GM11168 (cell line): ENCODE data around the gene DOK3.

Source experiments
- in situ Hi-C: fragments of 300-500 bp; cut with MboI; formaldehyde crosslinking; loops from one replicate; pipeline ENCODE4 v1.12.0; 2022; ENCODE audit warnings: low sequenced_read_pairs; ENCODE audit not compliant: unreplicated experiment

Gene DOK3, protein sequence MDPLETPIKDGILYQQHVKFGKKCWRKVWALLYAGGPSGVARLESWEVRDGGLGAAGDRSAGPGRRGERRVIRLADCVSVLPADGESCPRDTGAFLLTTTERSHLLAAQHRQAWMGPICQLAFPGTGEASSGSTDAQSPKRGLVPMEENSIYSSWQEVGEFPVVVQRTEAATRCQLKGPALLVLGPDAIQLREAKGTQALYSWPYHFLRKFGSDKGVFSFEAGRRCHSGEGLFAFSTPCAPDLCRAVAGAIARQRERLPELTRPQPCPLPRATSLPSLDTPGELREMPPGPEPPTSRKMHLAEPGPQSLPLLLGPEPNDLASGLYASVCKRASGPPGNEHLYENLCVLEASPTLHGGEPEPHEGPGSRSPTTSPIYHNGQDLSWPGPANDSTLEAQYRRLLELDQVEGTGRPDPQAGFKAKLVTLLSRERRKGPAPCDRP

DNA sequence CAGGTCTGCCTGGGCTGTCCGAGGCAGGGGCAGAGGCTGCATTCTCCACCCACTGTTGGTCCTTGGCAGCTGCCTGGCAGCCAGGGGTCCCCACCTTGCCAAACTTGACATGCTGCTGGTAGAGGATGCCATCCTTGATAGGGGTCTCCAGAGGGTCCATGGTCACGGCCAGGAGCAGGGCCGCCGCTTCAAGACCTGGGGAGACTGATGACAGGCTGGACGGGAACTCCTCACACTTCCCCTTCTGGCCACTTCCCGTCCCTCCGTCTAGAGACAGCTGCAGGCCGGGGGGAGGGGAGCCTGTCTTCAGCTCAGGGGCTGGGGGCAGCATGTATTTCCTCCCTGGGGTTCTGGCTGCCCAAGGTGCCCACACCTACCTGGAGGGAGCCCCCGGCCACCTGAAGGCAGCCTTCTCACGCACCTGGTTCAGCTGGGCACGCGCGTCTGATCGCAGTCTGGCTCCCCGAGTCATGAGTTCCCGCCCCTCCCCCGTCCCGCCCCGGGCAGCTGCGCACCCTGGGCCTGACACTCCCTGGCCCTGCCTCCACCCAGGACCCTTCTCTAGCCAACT is at the start of gene DOK3:
DOK3 (minus strand) TSS at position 446 of the 571 bp plus-strand sequence; CDS start at position 160, 286 bp downstream.
- in situ Hi-C loops, result no loop called here

DNA sequence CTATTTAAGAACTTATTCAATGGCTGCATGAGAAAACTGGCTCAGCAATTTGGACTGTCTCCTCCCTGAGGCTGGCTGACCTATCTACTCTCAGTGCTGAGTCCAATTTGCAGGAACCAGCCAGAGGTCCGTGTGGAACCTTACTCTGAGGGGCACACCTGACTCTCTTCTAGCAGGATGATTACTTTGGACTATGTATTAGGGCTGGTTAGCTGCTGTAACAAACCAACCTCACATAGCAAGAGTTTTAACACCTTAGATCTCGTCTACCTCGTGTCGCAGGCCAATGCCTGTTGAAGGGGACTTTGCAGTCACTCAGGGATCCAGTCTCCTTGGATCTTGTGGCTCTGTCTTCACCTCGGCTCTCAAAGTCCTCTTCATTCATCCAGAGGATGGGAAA is 48.2 kb upstream of the DOK3 start:
- in situ Hi-C loops, result no loop called here

DNA sequence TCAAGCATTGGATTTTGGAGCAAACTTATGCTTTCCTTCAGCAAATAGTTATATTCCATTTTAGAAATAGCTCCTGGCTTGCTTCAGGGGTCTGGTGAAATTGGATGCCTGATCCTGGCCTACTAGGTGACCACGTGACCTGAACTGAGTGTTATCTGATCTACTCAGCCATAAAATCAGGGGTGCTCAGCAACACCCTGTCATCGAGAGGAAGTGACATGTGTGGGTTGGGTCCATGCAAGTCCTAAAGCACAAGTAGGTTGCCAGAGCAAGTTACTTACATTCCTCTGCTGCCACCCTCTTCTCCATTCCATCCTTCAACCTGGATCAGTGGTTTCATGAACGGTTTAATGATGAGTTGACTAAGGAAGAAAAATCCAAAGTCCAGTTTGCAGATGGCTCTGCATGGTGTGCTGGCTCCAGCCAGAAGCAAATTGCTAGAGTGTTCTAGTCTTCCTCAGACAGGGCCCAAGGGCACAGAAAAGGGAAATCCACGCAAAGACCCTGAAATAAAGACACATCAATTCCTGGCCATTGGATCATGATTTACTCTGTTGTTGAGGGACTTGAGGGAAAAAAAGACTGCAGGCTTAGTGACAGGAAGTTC is 47.5 kb upstream of the DOK3 start:
- in situ Hi-C loops, result no loop called here

DNA sequence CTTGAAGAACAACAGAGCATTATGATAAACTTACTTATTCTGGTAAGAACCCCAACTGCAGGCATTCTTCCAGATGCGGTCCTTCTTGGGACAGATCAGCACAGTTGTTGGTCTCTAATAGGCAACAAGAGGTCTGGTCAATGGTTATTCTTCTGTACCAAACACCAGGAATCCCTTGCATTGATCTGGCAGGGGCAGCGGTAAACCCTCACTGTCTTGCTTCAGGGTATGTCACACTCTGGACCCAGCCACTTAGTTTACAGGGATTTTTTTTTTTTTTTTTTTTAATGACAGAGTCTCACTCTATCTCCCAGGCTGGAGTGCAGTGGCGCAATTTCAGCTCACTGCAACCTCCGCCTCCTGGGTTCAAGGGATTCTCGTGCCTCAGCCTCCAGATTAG is 46.0 kb upstream of the DOK3 start:
- in situ Hi-C loops, result no loop called here

DNA sequence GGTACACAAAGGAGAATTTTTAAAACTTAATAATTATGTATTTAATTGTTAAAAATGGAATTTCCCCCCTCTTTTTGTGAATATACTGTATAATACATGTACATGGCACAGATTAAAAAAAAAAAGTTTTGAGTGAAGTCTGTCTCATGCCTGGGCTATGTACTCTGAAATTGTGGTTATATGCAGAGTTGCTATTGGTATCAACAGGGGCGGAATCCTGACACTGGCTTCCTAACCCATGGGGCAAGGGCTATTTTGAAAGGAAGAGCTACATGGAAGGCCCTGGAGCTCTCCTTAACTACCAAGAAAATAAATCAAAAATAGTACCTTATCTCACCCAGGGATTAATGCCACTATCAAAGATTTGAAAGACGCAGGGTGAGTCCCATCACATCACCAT is 45.6 kb upstream of the DOK3 start:
- in situ Hi-C loops, result no loop called here

DNA sequence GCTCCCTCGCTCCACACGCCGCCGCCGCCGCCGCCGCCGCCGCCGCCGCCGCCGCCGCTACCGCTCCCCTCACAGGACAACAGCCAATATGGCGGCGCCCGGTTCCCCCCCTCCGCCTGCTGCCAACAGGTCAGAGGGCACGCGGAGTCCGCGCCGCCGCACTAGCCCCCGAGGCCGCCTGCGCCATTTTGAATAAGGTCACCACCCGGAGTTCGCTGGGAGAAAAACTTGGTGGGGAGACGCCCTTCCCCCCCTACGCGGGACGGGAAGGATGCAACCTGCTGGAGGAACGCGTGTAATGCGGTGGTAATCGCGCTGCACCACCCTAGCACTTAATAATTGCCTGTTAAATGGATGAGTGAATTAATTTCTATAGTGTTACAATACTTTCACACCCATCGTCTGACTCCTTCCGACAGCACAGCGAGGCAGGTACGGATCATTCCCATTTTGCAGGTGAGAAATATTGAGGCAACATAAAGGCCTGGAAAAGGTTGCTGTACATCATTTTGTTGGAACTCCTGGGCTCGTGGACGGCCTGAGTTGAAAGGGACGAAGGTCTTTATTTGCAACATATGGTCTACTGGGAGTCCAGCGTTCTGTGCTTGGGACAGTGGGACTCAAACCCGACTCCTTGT is 45.0 kb upstream of the DOK3 start, which contains the start of gene FAM193B:
FAM193B (minus strand) TSS at position 90 of the 638 bp plus-strand sequence. CDS start 105 bp downstream, outside the sequence.
- in situ Hi-C loops, result no loop called here

DNA sequence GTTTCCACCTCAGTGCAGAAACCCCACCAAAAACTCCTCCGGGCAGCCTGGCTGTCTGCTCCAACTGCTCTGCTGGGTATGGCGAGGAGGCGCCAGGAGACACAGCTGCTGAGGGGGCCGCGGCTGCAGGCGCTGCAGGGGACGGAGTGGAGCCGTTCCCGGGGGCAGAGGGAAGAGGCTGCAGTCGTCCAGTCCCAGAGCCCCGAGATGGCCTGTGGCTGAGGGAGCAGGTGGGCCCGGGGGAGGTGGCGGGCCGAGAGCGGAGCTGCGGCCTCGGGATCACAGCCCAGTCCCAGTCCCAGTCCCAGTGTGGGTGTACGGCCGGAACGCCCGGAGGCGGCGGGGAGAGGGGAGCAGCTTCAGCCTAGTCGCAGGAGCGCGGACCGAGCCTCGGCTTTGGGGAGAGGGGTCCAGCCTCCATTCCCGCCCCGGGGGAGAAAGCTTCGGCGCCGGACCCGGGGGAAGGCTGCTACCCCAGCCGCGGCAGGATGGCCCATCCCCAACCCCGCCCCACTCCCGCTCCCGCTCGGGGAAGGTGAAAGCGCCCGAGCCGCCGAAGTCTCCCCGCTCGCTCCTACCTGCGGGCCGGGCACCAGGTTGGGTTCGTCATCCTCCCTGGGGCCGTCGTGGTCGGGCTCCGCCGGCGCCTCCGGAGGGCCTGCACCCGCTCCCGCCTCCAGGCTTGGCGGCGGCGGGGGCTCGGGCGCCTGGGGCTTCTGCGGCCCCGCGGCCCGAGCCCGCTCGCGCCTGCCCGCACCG is 44.2 kb upstream of the DOK3 start:
- in situ Hi-C loops, result no loop called here

DNA sequence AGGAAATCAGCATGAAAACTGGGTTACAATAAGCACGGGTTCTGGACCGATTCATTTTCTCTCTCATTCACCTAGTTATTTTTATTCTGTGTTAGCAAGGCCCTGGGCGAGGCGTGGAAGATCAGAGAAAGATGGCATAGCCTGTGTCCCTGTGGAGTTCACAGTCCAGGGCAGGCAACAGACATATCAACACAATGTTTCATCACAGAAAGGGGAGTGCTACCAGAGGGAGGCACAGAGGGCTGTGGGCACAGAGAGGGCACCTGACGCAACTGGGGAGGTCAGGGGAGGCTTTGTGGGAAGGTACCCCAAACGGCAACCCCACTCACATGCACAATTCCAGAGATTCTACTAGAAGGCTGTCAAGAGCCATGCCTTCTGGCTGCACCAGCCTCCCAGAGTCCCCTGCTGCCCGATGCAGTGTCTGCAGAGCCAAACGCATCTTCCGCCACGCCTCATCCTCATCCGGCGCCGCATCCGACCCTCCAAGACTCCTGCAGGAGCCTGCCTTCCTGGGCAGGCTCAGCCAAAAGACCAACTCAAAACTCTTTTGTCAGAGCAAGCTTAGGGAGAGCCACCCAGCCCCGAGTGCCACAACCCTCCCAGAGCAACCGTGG is 43.3 kb upstream of the DOK3 start:
- in situ Hi-C loops, result no loop called here

DNA sequence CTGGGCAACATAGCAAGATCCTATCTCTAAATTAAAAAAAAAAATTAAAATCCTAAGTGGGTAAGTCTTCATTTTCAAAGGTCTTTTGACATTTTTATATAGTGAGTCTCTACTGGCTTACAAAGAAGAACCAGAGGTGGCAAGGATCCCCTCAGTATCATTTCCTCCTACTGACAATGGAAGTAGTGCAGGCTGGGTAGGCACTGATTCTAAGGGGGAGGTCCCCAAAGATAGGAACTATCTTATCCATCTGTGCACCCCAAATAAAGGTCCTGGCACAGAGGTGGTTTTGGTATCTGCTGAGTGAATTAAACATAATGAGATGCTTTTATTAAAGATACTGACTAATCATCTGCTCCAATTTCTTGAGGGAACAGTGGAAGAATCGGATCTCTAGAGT is 40.5 kb upstream of the DOK3 start:
- in situ Hi-C loops, result no loop called here

DNA sequence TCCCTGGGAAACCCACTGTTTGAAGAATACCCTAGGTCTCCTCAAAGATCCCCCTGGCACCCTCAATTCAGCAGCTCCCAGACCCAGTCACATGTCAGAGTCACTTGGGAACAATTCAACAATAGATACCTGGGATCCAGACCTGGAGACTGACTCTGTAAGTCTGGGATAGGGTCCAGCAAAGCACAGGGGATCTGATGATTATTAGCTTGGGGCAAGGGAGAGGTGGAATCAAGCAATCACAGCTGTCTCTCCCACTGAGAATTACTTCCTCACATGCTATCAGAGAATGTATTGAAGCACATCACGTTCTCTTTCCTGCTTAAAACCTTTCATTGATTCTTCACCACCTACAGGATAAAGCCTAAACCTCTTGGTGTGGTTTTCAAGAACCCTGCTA is 38.9 kb upstream of the DOK3 start:
- in situ Hi-C loops, result no loop called here

DNA sequence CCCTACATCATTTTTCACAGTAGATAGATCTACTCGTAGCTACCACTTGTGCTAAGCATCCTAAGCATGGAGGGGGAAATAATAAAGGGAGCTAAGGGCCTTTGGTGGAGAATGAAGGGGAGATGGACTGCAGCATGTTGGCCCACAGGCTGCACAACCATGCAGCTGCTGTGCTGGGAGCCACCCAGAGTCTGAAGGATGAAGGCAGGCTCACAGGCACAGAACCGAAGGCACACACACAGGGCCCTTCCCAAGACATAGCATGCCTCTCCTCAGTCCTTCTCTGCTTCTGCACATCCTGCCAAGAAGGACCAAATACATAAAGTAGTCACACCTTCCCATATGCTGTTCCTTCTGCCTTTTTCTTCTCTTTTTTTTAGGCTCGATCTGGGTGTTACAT is 38.1 kb upstream of the DOK3 start:
- in situ Hi-C loops, result no loop called here

DNA sequence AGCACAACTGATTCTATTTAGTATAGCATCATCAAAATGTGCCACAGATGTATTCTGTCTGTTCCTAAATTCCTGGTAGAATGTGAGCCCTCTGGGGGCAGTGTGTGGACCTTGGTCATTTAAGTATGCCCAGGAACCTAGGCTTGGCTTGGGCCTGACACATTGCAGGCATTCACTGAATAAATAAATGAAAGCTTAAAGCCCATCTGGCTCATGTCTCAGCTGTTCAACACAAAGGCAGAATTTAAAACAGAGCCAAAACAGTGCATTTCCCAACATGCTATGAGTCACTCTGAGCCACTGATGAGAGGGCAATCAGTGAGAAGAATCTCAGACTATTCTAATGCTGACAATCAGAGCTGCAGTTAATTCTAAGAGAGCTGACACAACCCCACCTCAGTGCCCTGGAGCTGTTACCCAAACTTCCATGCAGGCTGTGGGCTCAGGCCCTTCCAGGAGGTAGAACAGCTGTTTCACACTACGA is 36.7 kb upstream of the DOK3 start:
- in situ Hi-C loops, result no loop called here

DNA sequence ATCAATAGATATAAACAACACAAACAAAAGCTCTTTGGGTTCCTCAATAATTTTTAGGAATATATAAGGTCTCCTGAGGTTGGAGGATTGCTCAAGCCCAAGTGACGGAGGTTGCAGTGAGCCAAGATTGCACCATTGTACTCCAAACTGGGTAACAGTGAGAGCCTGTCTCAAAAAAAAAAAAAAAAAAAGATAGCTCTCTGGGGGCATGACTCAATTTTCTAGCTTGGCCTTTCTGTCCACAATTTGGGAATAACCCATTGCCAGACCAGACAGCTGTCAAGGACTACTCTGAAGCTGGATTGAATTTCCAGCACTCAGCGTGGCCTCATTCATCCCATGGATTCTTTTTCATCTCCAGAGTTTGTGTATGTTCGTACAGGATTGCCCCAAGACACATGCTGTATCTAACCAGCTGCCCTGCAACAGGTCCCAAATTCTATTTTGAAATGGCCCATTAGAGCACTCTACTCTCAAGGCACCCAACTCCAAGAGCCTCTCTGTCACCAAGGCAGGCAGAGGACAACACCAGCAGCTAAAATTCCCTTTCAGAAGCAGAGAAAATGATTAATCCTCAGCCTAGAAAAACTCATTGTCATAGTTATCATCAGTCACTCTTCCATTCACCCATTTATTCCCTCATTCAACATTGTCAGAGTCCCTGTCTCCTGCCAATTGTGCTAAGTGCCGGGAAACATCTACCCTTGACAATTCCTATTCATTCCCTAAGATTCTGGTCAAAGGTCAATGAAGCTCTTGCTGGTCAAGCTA is 36.0 kb upstream of the DOK3 start:
- in situ Hi-C loops, result no loop called here

DNA sequence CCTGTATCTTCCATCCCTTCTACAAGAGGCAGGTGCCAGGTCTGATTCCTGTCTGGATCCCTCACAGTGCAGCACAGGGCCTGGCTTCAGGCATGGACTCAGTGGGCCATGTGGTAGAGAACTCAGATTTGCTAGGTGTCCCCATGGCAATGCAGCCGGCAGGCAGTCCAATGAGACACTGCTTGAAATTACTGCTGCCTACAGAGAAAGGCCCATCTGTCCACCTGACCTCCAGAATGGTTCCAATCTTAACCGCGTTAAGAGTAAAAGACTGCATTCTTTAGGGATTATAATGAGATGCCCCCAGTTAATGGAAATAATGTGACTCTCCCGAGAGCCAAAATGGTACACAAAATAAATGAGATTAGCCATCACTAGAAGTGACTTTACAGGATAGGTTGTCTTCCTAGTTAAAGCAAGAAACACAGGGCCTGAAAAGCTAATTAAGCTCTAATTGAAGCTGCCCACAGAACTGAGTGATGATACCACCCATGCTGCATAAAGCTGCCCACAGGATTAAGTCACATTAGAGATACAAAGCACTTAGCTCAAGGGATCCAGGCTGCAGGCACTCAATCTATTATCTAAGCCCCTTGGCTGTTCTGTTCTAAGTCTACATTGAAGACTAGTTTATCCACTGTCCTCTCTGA is 33.3 kb upstream of the DOK3 start:
- in situ Hi-C loops, result no loop called here

DNA sequence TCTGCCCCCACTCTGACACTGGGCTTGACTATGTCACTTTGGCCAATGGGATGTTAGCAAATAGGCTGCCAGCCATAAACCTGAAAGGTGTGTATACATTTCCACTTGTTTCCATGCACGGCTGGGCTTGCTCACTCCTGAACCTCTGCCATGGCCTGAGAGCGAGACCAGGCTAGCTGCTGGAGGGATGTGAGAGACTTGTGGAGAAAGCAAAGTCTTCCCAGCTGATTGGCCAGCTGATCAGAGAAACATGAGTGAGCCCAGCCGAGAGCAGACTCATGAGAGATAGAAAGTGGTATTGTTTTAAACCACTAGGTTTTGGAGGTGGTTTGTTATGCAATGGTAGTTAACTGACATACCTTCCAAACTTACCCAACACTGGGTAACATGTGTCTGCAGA is 30.8 kb upstream of the DOK3 start:
- in situ Hi-C loops, result no loop called here

DNA sequence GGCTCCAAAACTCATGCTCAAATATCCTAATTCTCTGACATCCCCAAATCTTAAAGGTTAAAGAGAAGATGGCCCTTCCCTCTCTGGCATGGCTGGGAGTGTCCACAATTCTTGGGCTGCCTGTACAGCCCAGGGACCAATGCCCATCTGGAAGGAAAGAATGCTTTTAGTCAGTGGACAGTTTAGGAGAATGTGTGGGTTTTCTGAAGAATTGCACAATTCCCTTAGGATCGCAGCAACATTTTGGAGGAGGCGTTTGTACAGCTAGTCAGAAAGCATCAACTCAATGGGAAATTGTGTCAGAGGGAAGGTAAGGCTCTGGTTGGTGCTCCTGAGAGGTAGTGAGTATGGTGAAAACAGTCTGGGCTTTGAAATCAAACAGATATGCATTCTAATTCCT is 29.8 kb upstream of the DOK3 start:
- in situ Hi-C loops, result no loop called here

DNA sequence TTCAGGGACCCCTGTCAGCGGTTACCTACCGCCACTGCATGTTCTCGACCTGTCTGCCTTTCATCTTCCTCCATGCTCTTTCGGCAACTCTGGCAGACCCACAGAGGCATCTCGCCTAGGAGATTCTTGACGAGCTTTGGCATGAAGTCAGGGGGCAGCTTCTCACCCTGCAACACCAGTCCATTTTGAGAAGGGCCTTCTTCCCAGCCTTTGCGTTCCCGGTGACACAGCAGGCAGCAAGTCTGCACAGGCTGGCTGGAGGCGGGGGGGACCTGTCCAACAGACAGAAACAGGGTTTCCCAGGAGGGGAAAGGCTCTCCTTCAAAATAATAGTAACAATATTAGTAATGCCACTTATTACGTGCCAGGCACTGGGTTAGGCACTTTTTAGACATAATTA is 29.2 kb upstream of the DOK3 start:
- in situ Hi-C loops, result no loop called here
